HEK293T (cell line): ENCODE measurements around the gene GATA1.

Experiments used
- ARNT ChIP-seq: fragments of 450-650 bp; IDR thresholded peaks from 2 replicates; pipeline ENCODE4 v1.6.1; 2017; ENCODE audit warnings: mild to moderate bottlenecking
- CTBP1 ChIP-seq: fragments of 450-650 bp; IDR thresholded peaks from 2 replicates; pipeline ENCODE4 v1.6.1; 2016; ENCODE audit warnings: borderline replicate concordance
- ELF4 ChIP-seq: fragments of 450-650 bp; IDR thresholded peaks from 2 replicates; pipeline ENCODE4 v1.6.1; 2017; ENCODE audit warnings: antibody characterized with exemption
- FOXK2 ChIP-seq: fragments of 450-650 bp; IDR thresholded peaks from 2 replicates; pipeline ENCODE4 v1.6.1; 2016; ENCODE audit warnings: mild to moderate bottlenecking
- FOXM1 ChIP-seq: fragments of 450-650 bp; IDR thresholded peaks from 2 replicates; pipeline ENCODE4 v1.6.1; 2017; ENCODE audit warnings: mild to moderate bottlenecking, borderline replicate concordance
- LEF1 ChIP-seq: fragments of 450-650 bp; IDR thresholded peaks from 2 replicates; pipeline ENCODE4 v1.6.1; 2017; ENCODE audit warnings: mild to moderate bottlenecking, borderline replicate concordance
- SP1 ChIP-seq: fragments of 450-650 bp; IDR thresholded peaks from 2 replicates; pipeline ENCODE4 v1.6.1; 2017
- TARDBP ChIP-seq: fragments of 450-650 bp; IDR thresholded peaks from 2 replicates; pipeline ENCODE4 v1.6.1; 2016
- ZNF384 ChIP-seq: fragments of 450-650 bp; IDR thresholded peaks from 2 replicates; pipeline ENCODE4 v1.6.1; 2016
- TF ChIP-seq, protein P1 (sequence below): fragments of 450-650 bp; IDR thresholded peaks from 2 replicates; pipeline ENCODE4 v1.6.1; 2016

GRCh38 chrX:48751343-48751742 is 35.0 kb upstream of the GATA1 start:
- TF ChIP-seq LEF1 (no peak), FOXK2 (no peak), TARDBP (no peak), ARNT (no peak), FOXM1 (no peak), SP1 (no peak), ELF4 (no peak), CTBP1 (no peak), ZNF384 (no peak)
- TF ChIP-seq, protein P1, sequence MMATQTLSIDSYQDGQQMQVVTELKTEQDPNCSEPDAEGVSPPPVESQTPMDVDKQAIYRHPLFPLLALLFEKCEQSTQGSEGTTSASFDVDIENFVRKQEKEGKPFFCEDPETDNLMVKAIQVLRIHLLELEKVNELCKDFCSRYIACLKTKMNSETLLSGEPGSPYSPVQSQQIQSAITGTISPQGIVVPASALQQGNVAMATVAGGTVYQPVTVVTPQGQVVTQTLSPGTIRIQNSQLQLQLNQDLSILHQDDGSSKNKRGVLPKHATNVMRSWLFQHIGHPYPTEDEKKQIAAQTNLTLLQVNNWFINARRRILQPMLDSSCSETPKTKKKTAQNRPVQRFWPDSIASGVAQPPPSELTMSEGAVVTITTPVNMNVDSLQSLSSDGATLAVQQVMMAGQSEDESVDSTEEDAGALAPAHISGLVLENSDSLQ: no peak
